ENCODE data around the gene SH2B3.
"Not testable (repeated sequence)": the region's sequence is repeated elsewhere in the genome, so short reads cannot be mapped to it uniquely, and the experiment has no call there.

SH2B3 gene

DNA sequence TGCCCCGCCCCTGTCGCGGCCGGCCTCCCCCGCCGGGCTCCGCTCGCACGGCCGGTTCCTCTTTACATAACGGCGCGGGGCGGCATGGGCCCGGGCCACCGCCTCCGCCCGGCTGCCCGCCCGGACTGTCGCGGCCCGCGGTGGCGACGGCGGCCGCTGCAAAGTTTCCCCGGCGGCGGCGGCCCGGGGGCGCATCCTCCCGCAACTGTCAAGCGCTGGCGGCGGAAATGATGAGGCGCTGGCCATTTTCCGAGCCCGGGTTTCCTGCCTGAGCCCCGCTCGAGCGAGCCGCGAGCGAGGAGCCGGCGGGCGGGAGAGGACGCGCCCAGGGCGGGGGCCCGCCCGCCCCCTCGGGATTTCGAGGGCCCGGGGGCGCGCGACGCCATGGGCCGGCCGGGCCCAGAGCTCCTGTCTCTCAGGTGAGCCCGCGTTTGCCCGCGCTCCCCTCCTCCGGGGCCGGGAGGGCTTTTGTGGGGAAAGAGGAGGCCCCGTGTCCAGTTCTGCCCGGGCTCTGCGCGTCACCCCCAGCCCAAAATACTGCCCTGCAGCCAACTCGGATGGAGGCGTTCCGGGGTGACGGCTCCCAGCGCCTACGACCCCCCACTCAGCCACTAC is at the start of gene SH2B3:
Gene SH2B3, plus strand, starts transcription at position 65 of the 615 bp plus-strand sequence. CDS start 12,223 bp downstream, outside the sequence.
- DNase-seq = peak; percentile 80

DNA sequence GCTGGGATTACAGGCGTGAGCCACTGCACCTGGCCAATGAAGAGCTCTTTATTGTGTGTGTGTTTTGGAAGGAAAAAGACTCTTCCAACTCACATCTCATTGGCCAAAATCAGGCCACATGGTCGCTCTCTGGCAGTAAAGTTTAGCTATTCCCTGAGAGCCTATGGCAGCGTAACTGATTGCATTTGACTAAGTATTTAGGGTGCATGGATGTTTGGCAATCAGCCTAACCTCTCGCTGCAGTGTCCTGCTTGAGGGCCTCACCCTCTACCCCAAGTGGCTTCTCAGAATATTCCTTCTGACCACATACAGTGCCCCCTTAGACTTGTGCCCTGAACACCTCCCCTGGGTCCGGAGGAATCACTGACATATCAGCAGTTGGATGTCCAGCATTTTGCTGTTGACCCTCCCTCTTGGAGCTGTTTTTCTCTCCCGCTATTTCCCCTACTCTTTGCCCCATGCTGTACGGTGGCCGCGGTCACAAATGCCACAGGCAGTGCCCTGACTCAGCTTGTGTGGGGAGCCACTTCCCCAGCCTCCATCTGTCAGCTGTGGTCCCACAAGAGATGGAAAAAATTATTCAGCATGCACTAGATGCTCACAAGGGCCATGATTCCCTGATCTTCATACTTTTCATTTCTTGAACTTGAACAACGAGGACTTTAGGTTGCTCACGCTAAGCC is 46.4 kb upstream of the SH2B3 start:
- DNase-seq = peak; percentile 54

DNA sequence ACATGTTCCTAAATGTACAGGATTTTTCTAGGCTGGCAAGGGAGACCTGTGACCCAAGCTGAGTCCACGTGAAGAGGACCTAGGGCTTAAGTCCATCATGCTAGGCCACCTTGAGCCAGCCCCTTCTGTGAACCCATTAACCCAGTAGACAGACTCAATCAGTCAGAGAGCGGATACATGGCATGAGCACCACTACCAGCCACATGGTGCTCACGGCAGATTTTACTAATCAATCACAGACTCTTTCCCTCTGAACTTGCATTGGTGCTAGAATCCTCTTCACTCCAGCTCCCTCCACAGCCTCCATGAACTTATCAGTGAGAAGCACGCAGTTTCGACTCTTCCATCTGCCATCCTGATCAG is 45.8 kb upstream of the SH2B3 start:
- DNase-seq = no peak

DNA sequence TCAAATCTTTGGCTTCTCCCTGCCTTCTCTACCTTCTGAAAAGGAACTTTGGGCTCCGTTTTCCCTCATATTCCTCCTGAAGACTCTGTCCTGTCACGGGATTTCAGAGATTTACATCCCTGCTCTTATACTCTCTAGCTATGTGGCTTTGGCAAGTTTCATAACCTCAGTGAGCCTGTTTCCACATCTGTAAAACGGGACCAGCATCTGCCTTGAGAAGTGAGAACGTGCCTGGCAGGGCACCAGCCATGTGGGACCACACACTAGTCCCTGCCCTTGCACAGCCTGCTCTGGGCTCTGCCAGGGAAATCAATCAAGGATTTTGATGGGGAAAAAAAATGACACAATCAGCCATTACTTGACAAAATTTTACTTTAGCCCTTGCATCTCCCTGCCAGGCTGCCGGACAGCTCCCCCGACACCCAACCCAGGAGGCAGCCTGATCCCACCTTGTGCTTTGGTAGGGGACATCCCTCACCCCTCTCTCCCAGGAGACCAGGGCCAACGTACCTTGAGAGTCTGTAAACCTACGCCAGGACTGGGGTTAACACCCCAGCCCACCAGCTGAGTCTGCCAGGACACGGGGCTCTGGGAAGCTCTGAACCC is 45.3 kb upstream of the SH2B3 start:
- DNase-seq = no peak

DNA sequence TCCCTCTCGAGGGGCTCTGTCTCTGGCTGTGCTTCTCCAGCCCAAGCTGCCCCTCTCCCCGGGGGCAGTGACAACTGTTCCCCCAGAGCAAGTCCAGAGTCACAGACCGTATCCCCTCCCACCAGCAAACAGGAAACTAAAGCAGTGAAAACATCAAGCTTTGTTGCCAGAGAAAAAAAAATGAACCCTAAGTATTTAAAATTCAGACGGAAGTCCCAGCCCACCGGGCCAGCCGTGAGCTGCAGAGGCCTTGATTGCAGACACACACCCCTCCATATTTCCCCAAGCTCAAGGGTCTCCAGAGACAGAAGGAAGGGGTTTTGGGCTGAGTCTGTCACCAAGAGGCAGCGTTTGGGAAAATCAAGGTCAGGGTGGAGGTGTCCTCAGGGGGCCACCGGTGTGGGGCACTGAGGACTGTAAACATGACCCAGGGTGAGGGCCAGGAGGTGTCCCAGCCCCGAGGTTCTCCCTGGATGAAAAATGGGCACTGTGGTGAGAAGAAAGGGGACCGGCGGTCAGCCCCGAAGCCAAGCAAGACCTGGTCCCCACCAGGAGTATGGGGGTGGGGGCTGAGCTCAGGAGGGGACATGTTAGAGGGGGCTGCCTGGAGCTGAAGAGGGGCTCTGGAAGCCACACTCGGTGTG is 44.5 kb upstream of the SH2B3 start:
- no peak for DNase-seq

DNA sequence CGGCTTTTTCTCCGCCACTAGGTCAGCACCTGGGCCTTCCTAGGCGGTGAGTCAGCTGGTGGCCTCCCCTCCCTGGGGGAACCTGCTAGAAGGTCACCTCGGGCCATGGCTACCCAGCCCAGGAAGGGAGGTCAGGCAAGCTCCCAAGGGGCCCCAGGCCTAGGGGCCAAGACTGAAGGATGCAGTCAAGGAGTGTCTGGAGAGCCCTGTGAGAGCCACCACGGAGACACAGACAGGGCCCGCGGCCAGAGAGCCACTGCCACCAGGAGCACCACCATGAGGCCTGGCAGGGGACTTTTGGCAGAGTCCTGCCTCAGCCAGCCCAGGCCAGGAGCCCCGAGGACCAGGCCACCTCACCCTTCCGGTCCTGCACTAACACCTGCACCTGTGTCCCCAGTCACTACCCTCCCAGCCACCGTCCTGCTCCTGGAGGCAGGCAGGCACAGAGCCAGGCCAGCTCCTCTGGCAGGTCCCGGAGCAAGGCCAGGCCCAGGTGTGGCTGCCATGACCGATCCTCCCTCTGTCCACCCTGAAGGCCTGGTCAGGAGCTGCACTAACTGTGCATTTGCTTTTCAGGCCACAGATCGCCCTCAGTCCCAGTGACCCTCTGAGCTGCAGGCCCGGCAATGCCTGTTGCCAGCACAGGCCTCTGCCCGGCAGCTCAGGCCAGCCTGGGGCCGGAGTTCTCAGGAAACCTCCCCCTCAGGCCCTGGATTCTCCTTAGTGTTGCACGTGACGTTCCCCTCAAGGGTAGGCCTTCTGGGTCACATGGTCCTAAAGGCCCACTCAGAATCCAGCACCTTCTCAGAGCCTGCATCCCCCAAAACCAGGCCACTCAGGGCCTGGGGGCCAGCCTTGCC is 43.8 kb upstream of the SH2B3 start:
- DNase-seq = no peak

DNA sequence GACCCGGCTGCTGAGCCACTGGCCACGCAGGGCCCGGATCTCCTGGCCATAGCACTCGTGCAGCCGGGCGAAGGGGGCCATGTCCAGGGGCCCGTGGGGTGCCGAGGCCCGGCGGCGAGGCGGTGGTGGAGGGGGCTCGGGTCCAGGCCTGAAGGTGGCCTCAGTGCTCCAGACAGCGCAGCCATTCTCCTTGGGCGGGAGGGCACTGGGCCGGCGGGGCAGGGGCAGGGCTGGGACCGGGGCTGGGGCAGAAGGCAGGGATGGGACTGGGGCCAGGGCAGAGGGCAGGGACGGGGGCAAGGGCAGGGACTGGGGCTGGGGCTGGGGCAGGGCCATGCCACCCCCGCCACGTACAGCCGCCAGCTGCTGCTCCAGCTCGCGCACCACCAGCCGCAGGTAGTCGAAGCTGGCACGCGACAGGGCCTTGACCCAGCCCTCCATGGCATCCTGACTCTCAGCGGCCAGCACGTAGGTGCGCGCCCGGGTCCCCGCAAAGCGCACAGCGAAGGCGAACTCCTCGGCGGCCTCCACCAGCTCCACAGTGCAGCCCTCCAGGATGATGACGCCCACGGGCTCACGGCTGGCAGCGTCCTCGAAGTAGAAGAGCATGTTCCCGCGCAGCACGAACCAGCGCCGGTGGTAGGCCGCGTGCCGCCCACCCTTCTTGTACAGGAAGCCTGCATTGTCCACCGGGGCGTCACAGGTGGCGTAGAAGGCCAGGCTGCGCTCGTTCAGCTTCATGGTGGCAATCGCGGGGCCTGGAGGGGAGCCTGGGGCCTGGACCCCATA is 42.8 kb upstream of the SH2B3 start:
- DNase-seq = no peak

DNA sequence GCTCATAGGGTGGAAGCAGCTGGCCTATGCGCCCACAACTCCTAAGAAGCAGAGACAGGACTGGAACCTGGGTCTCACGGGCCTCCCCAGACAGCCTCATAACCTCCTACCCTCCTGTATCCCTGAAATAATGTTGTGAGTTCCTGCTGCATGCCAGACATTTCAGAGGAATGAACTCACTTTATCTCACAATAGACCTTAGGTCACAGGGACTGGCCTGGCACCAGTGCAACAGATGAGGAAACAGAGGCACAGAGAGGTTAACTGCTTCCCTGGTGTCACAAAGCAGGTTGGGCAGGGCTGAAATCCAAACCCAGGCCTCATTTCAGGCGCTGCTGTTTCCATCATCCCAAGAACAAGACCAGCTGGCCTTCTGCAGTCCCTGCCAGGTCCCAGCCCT is 42.1 kb upstream of the SH2B3 start:
- no peak for DNase-seq

DNA sequence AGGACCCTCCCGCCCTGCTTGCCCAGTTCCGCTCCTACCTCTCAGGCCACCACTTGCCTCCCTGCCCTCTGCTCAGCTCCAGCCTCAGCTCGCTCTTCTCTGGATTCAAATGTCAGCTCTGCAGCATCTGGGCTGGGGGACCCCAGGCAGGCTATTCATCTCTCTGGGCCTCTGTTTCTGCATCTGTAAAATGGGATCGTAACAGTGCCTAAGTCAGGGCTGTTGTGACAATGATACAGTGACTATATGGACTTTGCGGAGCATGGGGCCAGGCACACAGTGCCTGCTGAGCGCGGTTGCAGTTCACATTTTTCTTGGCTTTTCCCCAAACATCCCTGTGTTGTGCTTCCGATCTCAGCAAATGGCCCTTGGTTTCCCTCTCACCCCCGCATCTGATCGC is 39.6 kb upstream of the SH2B3 start:
- no peak for DNase-seq

DNA sequence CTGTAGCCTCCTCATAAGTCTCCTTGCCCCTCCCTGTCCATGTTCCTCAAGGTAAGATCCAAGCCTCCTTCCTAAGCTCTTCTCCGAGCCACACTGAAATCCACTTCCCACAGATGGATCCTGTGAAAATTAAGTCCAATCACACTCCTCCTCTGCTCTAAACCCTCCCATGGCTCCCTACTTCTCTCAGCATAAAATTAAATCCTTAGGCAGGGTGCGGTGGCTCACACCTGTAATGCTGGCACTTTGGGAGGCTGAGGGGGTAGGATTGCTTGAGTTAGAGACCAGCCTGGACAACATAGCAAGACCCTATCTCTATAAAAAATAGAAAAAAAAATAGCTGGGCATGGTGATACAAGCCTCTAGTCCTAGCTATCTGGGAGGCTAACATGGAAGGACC is 39.1 kb upstream of the SH2B3 start:
- no peak for DNase-seq

DNA sequence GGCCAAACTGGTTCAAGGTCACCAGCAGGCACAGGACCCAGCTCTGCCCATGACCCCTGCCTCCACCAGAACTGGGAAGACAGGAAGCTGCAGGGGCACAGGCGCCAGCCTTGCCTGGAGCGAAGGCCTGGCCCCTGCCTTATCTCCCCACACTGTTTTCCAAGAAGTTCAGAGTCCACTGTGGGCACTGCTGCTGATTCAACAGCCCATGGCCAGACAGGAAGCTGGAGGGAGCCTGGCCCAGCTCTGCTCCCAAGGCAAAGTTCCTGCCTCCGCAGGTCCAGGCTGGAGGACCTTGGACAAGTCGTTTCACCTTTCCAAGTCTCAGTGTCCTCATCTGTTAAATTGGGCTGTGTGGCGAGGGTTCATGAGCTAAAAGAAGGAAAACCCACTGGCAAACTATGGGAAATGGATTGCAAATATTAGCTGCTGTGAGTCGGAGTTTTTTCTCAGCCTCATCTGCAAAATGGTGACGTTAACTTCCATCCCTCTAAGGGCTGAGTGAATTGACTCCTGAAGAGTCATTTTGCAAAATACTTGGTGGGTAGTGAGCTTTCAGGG is 38.0 kb upstream of the SH2B3 start:
- no peak for DNase-seq

DNA sequence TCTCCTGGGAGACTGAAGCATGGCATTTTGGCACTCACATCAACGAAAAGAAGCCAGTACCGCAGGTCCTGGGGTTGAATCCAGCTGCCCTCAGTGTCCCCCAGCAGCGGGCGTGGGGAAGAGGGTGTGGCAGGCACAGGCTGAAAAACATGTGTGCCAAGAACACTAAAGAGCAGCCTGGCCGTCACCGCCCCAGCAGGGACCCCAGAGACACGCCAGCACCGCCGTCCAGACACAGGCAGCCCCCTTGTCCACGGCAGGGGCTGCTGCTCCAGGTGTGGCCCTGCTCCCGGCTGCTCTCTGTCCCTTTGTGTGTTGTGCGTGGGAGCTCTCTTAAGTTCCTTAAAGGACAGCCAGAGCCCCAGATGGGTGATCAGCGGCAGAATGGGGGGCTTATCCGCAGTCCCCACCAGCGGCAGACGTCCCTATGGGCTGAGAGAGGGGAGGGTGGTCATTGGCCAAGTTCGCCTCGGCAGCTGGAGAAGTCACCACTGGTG is 37.4 kb upstream of the SH2B3 start:
- no peak for DNase-seq

DNA sequence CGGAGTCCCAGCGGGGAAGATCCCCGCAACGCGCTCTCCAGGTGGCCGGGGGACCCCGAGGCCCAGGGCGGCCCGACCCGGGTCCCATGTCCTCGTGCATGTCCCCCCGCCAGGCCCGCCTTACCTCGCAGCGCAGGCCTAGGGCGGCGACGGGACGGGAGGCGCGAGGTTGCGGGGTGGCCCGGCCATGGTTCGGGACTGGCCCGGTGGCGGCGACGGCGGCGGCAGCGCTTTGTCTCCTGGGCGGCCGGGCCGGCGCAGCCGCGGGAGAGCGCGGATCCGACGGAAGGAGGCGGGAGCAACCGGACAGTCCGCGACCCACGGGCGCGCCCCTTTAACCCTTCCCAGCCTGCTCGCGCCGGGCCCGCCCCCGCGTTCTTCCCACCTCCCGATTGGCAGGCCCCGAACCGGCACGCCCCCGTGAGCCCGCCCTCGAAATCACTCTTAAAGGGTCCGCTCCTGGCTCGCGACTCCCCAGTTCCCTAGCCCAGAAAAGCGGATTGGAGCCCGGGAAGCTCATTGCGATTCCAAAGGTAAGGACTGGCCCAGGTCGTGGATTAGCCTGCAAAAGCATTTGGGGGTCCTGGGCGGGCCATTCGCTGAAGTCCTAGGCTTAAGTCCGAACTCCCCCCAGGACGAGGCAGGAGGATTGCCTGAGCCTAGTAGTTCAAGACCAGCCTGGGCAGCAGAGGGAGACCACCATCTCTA is 36.8 kb upstream of the SH2B3 start, which contains the start of gene PHETA1:
Gene PHETA1, minus strand, starts transcription at position 308 of the 708 bp plus-strand sequence. CDS start 5,668 bp downstream, outside the sequence.
- peak; percentile 87 for DNase-seq

DNA sequence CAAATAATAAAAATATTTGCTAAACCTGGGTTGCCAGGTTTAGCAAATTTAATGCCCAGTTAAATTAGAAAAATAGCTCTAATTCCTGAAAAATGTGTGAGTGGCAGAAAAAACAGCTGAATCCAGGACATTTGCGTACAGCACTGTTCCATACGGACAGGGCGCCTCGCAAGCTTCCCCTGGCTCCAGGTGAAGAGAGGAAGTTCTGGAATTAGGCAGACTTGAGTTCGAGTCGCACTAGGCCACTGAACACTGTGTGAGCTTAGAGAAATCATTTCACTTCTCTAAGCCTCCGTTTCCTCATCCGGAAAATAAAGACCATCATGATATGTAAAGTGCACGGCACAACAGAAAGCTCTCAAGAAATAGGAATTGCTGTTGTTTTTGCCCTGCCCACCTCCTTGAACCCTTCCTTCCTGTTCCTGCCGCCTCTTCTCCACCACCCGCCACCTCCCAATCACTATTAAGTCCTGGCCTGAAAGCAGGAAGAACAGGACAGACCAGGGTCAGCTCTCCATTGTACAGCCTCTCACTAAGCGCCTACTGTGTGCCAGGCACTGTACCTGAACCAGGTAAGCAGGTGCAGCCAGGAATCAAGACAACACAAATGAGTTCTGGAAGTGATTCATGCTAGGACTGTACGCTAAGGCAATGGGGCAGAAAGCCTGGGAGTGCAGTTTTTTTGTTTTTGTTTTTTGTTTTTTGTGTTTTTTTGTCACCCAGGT is 36.1 kb upstream of the SH2B3 start:
- no peak for DNase-seq

DNA sequence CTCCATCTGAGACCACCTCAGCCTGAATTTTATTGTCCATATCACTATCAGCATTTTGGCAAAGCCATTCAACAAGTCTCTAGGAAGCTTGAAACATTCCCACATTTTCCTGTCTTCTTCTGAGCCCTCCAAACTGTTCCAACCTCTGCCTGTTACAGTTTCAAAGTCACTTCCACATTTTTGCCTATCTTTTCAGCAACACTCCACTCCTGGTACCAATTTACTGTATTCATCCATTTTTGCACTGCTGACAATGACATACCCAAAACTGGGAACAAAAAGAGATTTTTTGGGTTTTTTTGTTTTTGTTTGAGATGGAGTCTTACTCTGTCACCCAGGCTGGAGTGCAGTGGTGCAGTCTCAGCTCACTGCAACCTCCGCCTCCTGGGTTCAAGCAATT is 32.5 kb upstream of the SH2B3 start:
- not testable (repeated sequence) for DNase-seq

DNA sequence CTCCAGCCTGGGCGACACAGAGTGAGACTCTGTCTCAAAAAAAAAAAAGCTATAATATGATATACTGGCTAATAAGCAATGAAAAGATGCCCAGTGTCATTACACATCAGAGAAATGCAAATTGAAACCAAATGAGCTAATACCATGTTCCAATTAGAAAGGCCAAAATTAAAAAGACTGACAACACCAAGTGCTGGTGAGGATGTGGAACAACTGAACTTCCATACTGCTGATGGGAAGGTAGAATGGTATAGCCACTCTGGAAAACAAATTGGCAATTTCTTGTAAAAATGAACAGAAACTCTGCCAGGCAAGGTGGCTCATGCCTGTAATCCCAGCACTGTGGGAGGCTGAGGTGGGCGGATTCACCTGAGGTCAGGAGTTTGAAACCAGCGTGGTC is 28.3 kb upstream of the SH2B3 start:
- DNase-seq = no peak

DNA sequence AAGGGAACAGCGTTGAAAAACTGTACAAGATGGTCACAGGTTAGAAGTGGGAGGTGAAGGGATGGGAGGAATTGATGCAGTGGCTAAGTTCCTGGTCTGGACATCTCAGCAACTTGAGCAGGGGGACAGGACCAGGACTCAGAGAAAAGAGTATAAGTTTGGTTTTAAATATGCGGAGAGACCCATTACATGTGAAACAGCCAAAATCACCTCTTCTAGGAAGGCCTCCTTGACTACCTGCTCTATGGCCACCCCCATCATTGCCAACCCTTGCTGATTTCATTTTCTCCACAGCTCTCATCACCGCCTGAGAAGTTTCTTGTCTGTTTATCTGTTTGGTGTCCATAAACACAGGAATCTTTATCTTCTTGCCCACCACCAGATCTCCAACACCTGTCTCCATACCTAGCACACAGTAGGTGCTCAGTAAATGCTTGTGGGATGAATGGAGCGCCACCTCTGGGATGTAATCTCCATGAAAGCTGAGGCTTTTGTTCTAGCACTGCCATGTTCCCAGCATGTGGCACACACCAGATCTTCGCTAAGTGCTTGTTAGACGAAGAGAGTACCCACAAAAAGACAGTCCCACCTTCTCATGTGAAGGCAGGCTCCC is 25.7 kb upstream of the SH2B3 start:
- no peak for DNase-seq

DNA sequence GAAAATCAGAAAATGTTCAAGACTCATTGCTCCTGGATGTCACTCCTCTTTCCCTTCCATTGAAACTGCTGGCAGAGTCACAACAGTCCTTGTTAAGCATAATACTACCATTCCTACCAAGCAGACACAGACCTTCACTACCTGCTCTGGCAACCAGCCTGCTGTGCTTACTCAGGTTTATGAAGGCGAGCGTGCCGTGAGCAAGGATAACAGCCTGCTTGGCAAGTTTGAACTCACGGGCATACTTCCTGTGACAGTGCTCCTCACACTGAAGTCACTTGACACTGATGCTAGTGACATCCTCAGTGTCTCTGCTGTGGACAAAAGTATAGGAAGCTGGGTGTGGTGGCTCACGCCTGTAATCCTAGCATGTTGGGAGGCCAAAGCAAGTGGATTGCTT is 21.1 kb upstream of the SH2B3 start:
- no peak for DNase-seq

DNA sequence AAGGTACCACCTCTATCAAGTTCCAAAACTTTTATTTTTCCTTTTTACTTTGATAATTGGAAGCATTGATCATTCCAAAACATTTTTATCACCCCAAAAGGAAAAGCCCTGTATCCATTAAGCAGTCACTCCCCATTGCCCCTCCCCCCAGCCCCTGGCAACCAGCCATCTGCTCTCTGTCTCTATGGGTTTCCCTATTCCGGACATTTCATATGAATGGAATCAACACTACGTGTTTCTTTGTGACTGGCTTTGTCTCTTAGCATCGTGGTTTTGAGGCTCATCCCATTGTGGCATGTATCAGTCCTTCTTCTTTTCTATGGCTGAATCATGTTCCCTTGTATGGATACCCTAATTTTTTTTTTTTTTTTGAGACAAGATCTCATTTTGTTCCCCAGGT is 18.8 kb upstream of the SH2B3 start:
- DNase-seq = no peak
